HCT116 (cell line): Measurements from ENCODE around the gene CREBRF. TPM values are rescaled to one million over a fixed set of nuclear protein-coding genes. Genes with fewer than 3 reads are reported as not detected.
A peak's percentile ranks its signal among the peaks of the same experiment; 100 is the strongest.

ENCODE experiments used
- ATAC-seq: fragments of 200-7000 bp; cut with Tn5 transposase; 2 replicates; pipeline ENCODE4 v1.9.1; 2020; ENCODE audit warnings: mild to moderate bottlenecking, moderate library complexity
- BruUV-seq: library from RNA; stranded (reverse); fragments of 400-500 nt; replicated peaks from 2 replicates; lab custom pipeline; 2021; lab: Mats Ljungman, UMichigan
- CTCF ChIA-PET: fragments of 300-600 bp; sonication (Branson Sonifier 250); formaldehyde crosslinking; loops from one replicate; lab custom pipeline; 2021; ENCODE audit warnings: antibody characterized with exemption; lab: Charles Lee
- POLR2A ChIA-PET: fragments of 300-600, 350-600 bp; sonication (Branson Sonifier 250); formaldehyde crosslinking; loops from one replicate; lab custom pipeline; 2021; ENCODE audit warnings: antibody characterized with exemption; lab: Charles Lee
- RAD21 ChIA-PET, 2 experiments: fragments of 300-600 bp; sonication (Branson Sonifier 250); formaldehyde crosslinking; loops; one replicate each; lab custom pipeline; 2023; ENCODE audit warnings: low total read pairs in 2 of 2; ENCODE audit not compliant: uncharacterized antibody in 2 of 2, unreplicated experiment in 2 of 2, low non-redundant PET in 1 of 2; lab: Charles Lee
- DNase-seq: peaks from one replicate; pipeline ENCODE4 v3.0.0-alpha.2; 2010; ENCODE audit warnings: low read depth, low spot score
- H2AFZ ChIP-seq: fragments of 200-600 bp; shearing (Covaris generic), sonication (generic); 2 replicates; pipeline ENCODE4 v1.6.1; 2017; ENCODE audit warnings: low read depth, mixed run types, mixed read lengths, antibody characterized with exemption, low read length; ENCODE audit not compliant: poor library complexity, severe bottlenecking
- H3K27ac ChIP-seq: 2 replicates; pipeline ENCODE4 v1.5.1; 2012; ENCODE audit warnings: low read depth, low read length
- H3K27me3 ChIP-seq: fragments of 200-600 bp; sonication (generic); 2 replicates; pipeline ENCODE4 v1.6.1; 2016; ENCODE audit warnings: mixed run types, low read length, mixed read lengths; ENCODE audit not compliant: insufficient read depth
- H3K36me3 ChIP-seq, 2 experiments: fragments of 200-500 bp in 1 of 2; fragments of 200-600 bp in 1 of 2; sonication (Bioruptor generic) in 1 of 2; sonication (generic) in 1 of 2; 2 replicates each; pipeline versions ENCODE4 v1.5.1 to v1.6.1; 2014 to 2016; ENCODE audit warnings: low read length in 2 of 2, inconsistent platforms in 1 of 2, mixed read lengths in 1 of 2, mixed run types in 1 of 2; ENCODE audit not compliant: insufficient read depth in 2 of 2, control insufficient read depth in 1 of 2
- H3K4me1 ChIP-seq, 2 experiments: fragments of 200-600 bp in 1 of 2; sonication (generic) in 1 of 2; 2 replicates each; pipeline versions ENCODE4 v1.5.1 to v1.6.1; 2012 to 2017; ENCODE audit warnings: low read length in 2 of 2, inconsistent platforms in 1 of 2, mild to moderate bottlenecking in 1 of 2, mixed read lengths in 1 of 2, mixed run types in 1 of 2, moderate library complexity in 1 of 2; ENCODE audit not compliant: insufficient read depth in 2 of 2, control insufficient read depth in 1 of 2
- H3K4me2 ChIP-seq: fragments of 200-600 bp; sonication (generic); 2 replicates; pipeline ENCODE4 v1.6.1; 2017; ENCODE audit warnings: mixed run types, low read length, mixed read lengths
- H3K4me3 ChIP-seq, 2 experiments: fragments of 200-600 bp in 1 of 2; sonication (generic) in 1 of 2; replicated peaks in 1 of 2; 2 replicates each; pipeline ENCODE4 v1.5.1; 2011 to 2016; ENCODE audit warnings: low read length in 2 of 2, control low read depth in 1 of 2, low read depth in 1 of 2, mild to moderate bottlenecking in 1 of 2, mixed read lengths in 1 of 2, mixed run types in 1 of 2
- H3K79me2 ChIP-seq: fragments of 200-600 bp; sonication (generic); 2 replicates; pipeline ENCODE4 v1.6.1; 2017; ENCODE audit warnings: mild to moderate bottlenecking, mixed run types, low read length, moderate library complexity, mixed read lengths; ENCODE audit not compliant: insufficient read depth
- H3K9ac ChIP-seq: fragments of 200-600 bp; sonication (generic); 2 replicates; pipeline ENCODE4 v1.6.1; 2016; ENCODE audit warnings: low read length, mixed read lengths
- H3K9me2 ChIP-seq: fragments of 200-600 bp; sonication (generic), shearing (Covaris generic); 2 replicates; pipeline ENCODE4 v1.6.1; 2017; ENCODE audit warnings: mixed run types, mild to moderate bottlenecking, moderate library complexity; ENCODE audit not compliant: insufficient read depth
- H3K9me3 ChIP-seq, 2 experiments: fragments of 200-500 bp in 1 of 2; fragments of 200-600 bp in 1 of 2; sonication (Bioruptor generic) in 1 of 2; sonication (generic) in 1 of 2; 2 replicates each; pipeline ENCODE4 v1.6.1; 2014 to 2017; ENCODE audit warnings: low read length in 2 of 2, mixed read lengths in 2 of 2, inconsistent platforms in 1 of 2, low read depth in 1 of 2, mild to moderate bottlenecking in 1 of 2, mixed run types in 1 of 2, moderate library complexity in 1 of 2; ENCODE audit not compliant: control insufficient read depth in 1 of 2, insufficient read depth in 1 of 2
- H4K20me1 ChIP-seq: fragments of 200-600 bp; sonication (generic), shearing (Covaris generic); 2 replicates; pipeline ENCODE4 v1.6.1; 2017; ENCODE audit warnings: mixed run types, mild to moderate bottlenecking, moderate library complexity; ENCODE audit not compliant: insufficient read depth
- EGR1 ChIP-seq: IDR thresholded peaks from 2 replicates; pipeline ENCODE4 v1.6.1; 2012; ENCODE audit warnings: low read depth
- ELF1 ChIP-seq: IDR thresholded peaks from 2 replicates; pipeline ENCODE4 v1.6.1; 2012; ENCODE audit warnings: low read depth, borderline replicate concordance
- EZH2 ChIP-seq: fragments of 200-600 bp; sonication (generic); IDR thresholded peaks from 2 replicates; pipeline ENCODE4 v1.6.1; 2017; ENCODE audit warnings: antibody characterized with exemption, mixed run types
- EZH2phosphoT487 ChIP-seq: fragments of 200-600 bp; IDR thresholded peaks from 2 replicates; pipeline ENCODE4 v1.6.1; 2018; ENCODE audit warnings: antibody characterized with exemption, borderline replicate concordance
- FOSL1 ChIP-seq: IDR thresholded peaks from 2 replicates; pipeline ENCODE4 v1.6.1; 2012; ENCODE audit warnings: low read depth
- JUND ChIP-seq: IDR thresholded peaks from 2 replicates; pipeline ENCODE4 v1.6.1; 2012
- POLR2A ChIP-seq: IDR thresholded peaks from 2 replicates; pipeline ENCODE4 v1.7.0; 2011; ENCODE audit warnings: borderline replicate concordance; ENCODE audit not compliant: insufficient read depth, insufficient read length; ENCODE audit errors: extremely low read depth
- POLR2AphosphoS5 ChIP-seq: IDR thresholded peaks from 2 replicates; pipeline ENCODE4 v1.6.1; 2011; ENCODE audit warnings: mild to moderate bottlenecking, low read depth, low read length, moderate library complexity
- SIN3A ChIP-seq: IDR thresholded peaks from 2 replicates; pipeline ENCODE4 v1.6.1; 2012; ENCODE audit warnings: low read depth
- SP1 ChIP-seq: IDR thresholded peaks from 2 replicates; pipeline ENCODE4 v1.6.1; 2012; ENCODE audit warnings: low read depth
- SRF ChIP-seq: IDR thresholded peaks from 2 replicates; pipeline ENCODE4 v1.6.1; 2012; ENCODE audit warnings: low read depth
- TCF7L2 ChIP-seq: IDR thresholded peaks from 2 replicates; pipeline ENCODE4 v1.7.0; 2011; ENCODE audit warnings: borderline replicate concordance, inconsistent platforms; ENCODE audit not compliant: insufficient read depth, insufficient read length; ENCODE audit errors: extremely low read depth
- YY1 ChIP-seq: IDR thresholded peaks from 2 replicates; pipeline ENCODE4 v1.6.1; 2011; ENCODE audit warnings: low read length, low read depth, moderate library complexity, mild to moderate bottlenecking; ENCODE audit not compliant: insufficient replicate concordance; ENCODE audit errors: extremely low read depth
- ZFX ChIP-seq: fragments of 450-650 bp; IDR thresholded peaks from 2 replicates; pipeline ENCODE4 v1.6.1; 2017
- intact Hi-C: fragments of 100-400 bp; cut with micrococcal nuclease; formaldehyde crosslinking; loops from 2 replicates; pipeline ENCODE4 v1.10.0; 2022
- total RNA-seq: library from RNA; stranded (reverse); gene quantifications from one replicate; pipeline ENCODE4 v1.2.1, GENCODE V29; 2021; ENCODE audit not compliant: unreplicated experiment
- TF ChIP-seq, protein P1 (sequence below): IDR thresholded peaks from 2 replicates; pipeline ENCODE4 v1.6.1; 2011; ENCODE audit warnings: mild to moderate bottlenecking, low read length, moderate library complexity; ENCODE audit not compliant: insufficient replicate concordance; ENCODE audit errors: extremely low read depth
- TF ChIP-seq, protein P2 (sequence below), 3 experiments: fragments of 200-600 bp in 1 of 3; sonication (generic) in 1 of 3; IDR thresholded peaks in 2 of 3; conservative IDR thresholded peaks in 1 of 3; 2 replicates each; pipeline ENCODE4 v1.5.1; 2012 to 2017; ENCODE audit warnings: low read depth in 2 of 3, low read length in 2 of 3, antibody characterized with exemption in 1 of 3, borderline replicate concordance in 1 of 3, control low read depth in 1 of 3, mild to moderate bottlenecking in 1 of 3, mixed read lengths in 1 of 3, mixed run types in 1 of 3, moderate library complexity in 1 of 3; ENCODE audit not compliant: insufficient read depth in 1 of 3
- TF ChIP-seq, protein P3 (sequence below): IDR thresholded peaks from 2 replicates; pipeline ENCODE4 v1.6.1; 2012
- TF ChIP-seq, protein P4 (sequence below): IDR thresholded peaks from 2 replicates; pipeline ENCODE4 v1.6.1; 2012; ENCODE audit warnings: low read depth

Gene CREBRF
- total RNA-seq, 1 experiment from 2014 or later, result 7.7 TPM

DNA sequence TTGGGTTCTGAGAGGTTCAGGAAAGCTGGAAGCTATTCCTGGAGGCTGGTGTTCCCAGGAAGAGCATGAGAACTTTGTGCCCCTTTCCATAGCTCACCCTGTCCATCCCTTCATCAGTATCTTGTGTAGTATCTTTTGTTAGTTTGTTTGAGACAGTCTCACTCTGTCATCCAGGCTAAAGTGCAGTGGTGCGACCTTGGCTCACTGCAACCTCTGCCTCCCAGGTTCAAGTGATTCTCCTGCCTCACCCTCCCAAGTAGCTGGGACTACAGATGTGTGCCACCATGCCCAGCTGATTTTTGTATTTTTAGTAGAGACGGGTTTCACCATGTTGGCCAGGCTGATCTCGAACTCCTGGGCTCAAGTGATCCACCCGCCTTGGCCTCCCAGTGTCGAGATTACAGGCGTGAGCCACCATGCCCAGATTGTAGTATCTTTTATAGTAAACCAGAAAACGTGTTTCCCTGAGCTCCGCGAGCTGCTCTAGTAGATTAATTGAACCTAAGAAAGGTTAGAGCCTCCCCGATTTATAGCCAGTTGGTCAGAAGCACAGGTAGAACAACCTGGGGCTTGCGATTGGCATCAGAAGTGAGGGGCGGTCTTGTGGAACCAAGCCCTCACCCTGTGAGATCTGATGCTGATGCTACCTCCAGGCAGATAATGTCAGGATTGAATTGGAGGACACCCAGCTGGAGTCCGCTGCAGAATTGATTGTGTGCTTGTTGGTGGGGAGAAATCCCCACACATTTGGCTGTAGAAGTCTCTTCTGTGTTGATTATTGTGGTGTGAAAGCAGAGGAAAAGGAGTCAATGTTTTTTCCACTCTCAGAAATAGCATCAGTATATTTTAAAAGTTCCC lies 40.3 kb upstream of the CREBRF start:
- BruUV-seq, result no TSS peak
- TF ChIP-seq YY1 (no peak), EGR1 (no peak), SIN3A (no peak), ZFX (no peak), SP1 (no peak), TCF7L2 (no peak), SRF (no peak), ELF1 (no peak), POLR2A (no peak), JUND (no peak), FOSL1 (no peak), EZH2 (no peak), EZH2phosphoT487 (no peak), POLR2AphosphoS5 (no peak)
- TF ChIP-seq, protein P1, sequence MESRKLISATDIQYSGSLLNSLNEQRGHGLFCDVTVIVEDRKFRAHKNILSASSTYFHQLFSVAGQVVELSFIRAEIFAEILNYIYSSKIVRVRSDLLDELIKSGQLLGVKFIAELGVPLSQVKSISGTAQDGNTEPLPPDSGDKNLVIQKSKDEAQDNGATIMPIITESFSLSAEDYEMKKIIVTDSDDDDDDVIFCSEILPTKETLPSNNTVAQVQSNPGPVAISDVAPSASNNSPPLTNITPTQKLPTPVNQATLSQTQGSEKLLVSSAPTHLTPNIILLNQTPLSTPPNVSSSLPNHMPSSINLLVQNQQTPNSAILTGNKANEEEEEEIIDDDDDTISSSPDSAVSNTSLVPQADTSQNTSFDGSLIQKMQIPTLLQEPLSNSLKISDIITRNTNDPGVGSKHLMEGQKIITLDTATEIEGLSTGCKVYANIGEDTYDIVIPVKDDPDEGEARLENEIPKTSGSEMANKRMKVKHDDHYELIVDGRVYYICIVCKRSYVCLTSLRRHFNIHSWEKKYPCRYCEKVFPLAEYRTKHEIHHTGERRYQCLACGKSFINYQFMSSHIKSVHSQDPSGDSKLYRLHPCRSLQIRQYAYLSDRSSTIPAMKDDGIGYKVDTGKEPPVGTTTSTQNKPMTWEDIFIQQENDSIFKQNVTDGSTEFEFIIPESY, result no peak
- TF ChIP-seq, protein P2, sequence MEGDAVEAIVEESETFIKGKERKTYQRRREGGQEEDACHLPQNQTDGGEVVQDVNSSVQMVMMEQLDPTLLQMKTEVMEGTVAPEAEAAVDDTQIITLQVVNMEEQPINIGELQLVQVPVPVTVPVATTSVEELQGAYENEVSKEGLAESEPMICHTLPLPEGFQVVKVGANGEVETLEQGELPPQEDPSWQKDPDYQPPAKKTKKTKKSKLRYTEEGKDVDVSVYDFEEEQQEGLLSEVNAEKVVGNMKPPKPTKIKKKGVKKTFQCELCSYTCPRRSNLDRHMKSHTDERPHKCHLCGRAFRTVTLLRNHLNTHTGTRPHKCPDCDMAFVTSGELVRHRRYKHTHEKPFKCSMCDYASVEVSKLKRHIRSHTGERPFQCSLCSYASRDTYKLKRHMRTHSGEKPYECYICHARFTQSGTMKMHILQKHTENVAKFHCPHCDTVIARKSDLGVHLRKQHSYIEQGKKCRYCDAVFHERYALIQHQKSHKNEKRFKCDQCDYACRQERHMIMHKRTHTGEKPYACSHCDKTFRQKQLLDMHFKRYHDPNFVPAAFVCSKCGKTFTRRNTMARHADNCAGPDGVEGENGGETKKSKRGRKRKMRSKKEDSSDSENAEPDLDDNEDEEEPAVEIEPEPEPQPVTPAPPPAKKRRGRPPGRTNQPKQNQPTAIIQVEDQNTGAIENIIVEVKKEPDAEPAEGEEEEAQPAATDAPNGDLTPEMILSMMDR (IDR thresholded peaks at IDR 0.05 in 2 of 3, conservative IDR thresholded peaks at IDR 0.05 in 1 of 3; ENCODE audit: borderline replicate concordance in 1 of 3, insufficient read depth in 1 of 3, low read depth in 2 of 3, low read length in 2 of 3), result no peak
- TF ChIP-seq, protein P3, sequence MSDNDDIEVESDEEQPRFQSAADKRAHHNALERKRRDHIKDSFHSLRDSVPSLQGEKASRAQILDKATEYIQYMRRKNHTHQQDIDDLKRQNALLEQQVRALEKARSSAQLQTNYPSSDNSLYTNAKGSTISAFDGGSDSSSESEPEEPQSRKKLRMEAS, result no peak
- TF ChIP-seq, protein P4, sequence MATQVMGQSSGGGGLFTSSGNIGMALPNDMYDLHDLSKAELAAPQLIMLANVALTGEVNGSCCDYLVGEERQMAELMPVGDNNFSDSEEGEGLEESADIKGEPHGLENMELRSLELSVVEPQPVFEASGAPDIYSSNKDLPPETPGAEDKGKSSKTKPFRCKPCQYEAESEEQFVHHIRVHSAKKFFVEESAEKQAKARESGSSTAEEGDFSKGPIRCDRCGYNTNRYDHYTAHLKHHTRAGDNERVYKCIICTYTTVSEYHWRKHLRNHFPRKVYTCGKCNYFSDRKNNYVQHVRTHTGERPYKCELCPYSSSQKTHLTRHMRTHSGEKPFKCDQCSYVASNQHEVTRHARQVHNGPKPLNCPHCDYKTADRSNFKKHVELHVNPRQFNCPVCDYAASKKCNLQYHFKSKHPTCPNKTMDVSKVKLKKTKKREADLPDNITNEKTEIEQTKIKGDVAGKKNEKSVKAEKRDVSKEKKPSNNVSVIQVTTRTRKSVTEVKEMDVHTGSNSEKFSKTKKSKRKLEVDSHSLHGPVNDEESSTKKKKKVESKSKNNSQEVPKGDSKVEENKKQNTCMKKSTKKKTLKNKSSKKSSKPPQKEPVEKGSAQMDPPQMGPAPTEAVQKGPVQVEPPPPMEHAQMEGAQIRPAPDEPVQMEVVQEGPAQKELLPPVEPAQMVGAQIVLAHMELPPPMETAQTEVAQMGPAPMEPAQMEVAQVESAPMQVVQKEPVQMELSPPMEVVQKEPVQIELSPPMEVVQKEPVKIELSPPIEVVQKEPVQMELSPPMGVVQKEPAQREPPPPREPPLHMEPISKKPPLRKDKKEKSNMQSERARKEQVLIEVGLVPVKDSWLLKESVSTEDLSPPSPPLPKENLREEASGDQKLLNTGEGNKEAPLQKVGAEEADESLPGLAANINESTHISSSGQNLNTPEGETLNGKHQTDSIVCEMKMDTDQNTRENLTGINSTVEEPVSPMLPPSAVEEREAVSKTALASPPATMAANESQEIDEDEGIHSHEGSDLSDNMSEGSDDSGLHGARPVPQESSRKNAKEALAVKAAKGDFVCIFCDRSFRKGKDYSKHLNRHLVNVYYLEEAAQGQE, result no peak
- H2AFZ ChIP-seq, result no peak overlapping the region
- H4K20me1 ChIP-seq, result no peaks in the 10 kb centered on the region
- H3K27ac ChIP-seq, result peak overlapping the region; percentile 79
- ChIA-PET RAD21 (no interaction called here), CTCF (no interaction called here), POLR2A (interaction anchor here (0.8 to 1.2 kb wide), 3 partner anchors 12 to 57 kb away, joined by 3 to 4 read pairs (median 3); partner anchors contain the start of genes ATP6V0E1 and RPL26L1)
- intact Hi-C loops, result no loop called here
- no peaks in the 10 kb centered on the region for H3K27me3 ChIP-seq
- no peak for DNase-seq
- H3K79me2 ChIP-seq, result peaks cover 62% of the 10 kb centered on the region
- H3K4me2 ChIP-seq, result peak overlapping the region; percentile 52
- peak overlapping the region; percentile 15 to 26 for H3K4me3 ChIP-seq
- 0 out of 2 replicates have a peak, but pooled peaks have one; percentile 21 for ATAC-seq
- H3K9me2 ChIP-seq, result no peaks in the 10 kb centered on the region
- H3K9me3 ChIP-seq, result no peaks in the 10 kb centered on the region
- H3K36me3 ChIP-seq, result no peaks in the 10 kb centered on the region
- peak overlapping the region; percentile 46 for H3K9ac ChIP-seq
- peaks cover 32 to 33% of the 10 kb centered on the region in 2 experiments for H3K4me1 ChIP-seq
